ENCODE results near the gene KCNQ1. TPM values are rescaled to one million over a fixed set of nuclear protein-coding genes. Genes with fewer than 3 reads are reported as not detected.
A peak's percentile ranks its signal among the peaks of the same experiment; 100 is the strongest.

The KCNQ1 gene
- total and polyA plus RNA-seq, 9 of the 15 experiments (the other 6 are each of a cell fraction or from before 2014, with no cell fraction given): 0.44 TPM; not detected in 8

GRCh38 chr11:2721210-2721916 lies 276.6 kb downstream of the KCNQ1 start:
- no peak for FAIRE-seq
- POLR2A ChIA-PET: interaction anchor here (0.8 to 2.1 kb wide), 2 partner anchors 22 to 41 kb away, joined by 3 to 8 read pairs; partner anchors contain the start of gene KCNQ1OT1

More at GRCh38 chr11:2721210-2721916, 276.6 kb downstream of the KCNQ1 start:
- Histone ChIP-seq H3K36me3 (ENCODE audit: control insufficient read depth, insufficient read depth, low read length) (no peaks in the 10 kb centered on the region), H3K9ac (ENCODE audit: insufficient read depth in 1 of 2, low read depth in 2 of 2, low read length in 2 of 2) (no peak overlapping the region), H2AFZ (ENCODE audit: low read depth, low read length) (no peak overlapping the region), H3K27me3 (ENCODE audit: control insufficient read depth in 2 of 2, insufficient read depth in 2 of 2, low read length in 2 of 2) (peaks cover 0 to 26% of the 10 kb centered on the region in 2 experiments; a peak in 3 of 5 replicates), H3K4me2 (ENCODE audit: insufficient read depth, low read length) (no peak overlapping the region), H3K9me1 (ENCODE audit: control insufficient read depth, insufficient read depth, low read length) (no peaks in the 10 kb centered on the region), H3K9me3 (replicated peaks; ENCODE audit: control insufficient read depth, insufficient read depth, low read depth, low read length) (no peaks in the 10 kb centered on the region), H3K27ac (ENCODE audit: extremely low read depth, low read depth, low read length) (no peak overlapping the region), H3K4me1 (replicated peaks in 1 of 2; ENCODE audit: control insufficient read depth in 2 of 2, insufficient read depth in 2 of 2, low read length in 2 of 2) (peaks cover 4 to 31% of the 10 kb centered on the region in 2 experiments; a peak in 4 of 5 replicates), H4K20me1 (replicated peaks; ENCODE audit: control insufficient read depth, insufficient read depth, low read length) (no peaks in the 10 kb centered on the region; the same call in 1 of the 2 replicates), H3K4me3 (no peak overlapping the region), H3K79me2 (ENCODE audit: control insufficient read depth, insufficient read depth, low read length) (no peaks in the 10 kb centered on the region)
- BruUV-seq (replicated peaks): no TSS peak
- no peak for DNase-seq (ENCODE audit: extremely low read depth in 1 of 4, low spot score in 3 of 4)
- no peak for ATAC-seq
- CTCF ChIA-PET (ENCODE audit: low intra/inter-chr PET ratio): no interaction called here
- in situ Hi-C loops (cut with MboI) (no loop called here), intact Hi-C loops (cut with micrococcal nuclease) (no loop called here)
- 45% methylated on average over 23 of the region's 27 CpGs for WGBS (ENCODE audit: insufficient coverage, low coverage, missing lambda C conversion rate)
- TF ChIP-seq ZBTB33 (CRISPR knock-in tag; IDR thresholded peaks at IDR 0.05) (0 out of 2 replicates have a peak, but pooled peaks have one; percentile 39), BACH1 (tag; IDR thresholded peaks at IDR 0.05) (no peak)
